HepG2 (cell line): ENCODE data around the gene BCL11B. TPM values are rescaled to one million over a fixed set of nuclear protein-coding genes. Genes with fewer than 3 reads are reported as not detected.

Experiments
- ATAC-seq: fragments of 200-7000 bp; cut with Tn5 transposase; 3 replicates; pipeline ENCODE4 v1.9.1; 2020; ENCODE audit warnings: mild to moderate bottlenecking, moderate library complexity
- BruUV-seq: library from RNA; stranded (reverse); fragments of 400-500 nt; replicated peaks from 2 replicates; lab custom pipeline; 2021; lab: Mats Ljungman, UMichigan
- CTCF ChIA-PET: fragments of 300-600 bp; formaldehyde crosslinking; extraction: SDS; loops from one replicate; lab custom pipeline; 2021; ENCODE audit warnings: low total read pairs, inconsistent platforms, low intra/inter-chr PET ratio; lab: Yijun Ruan, JAX
- POLR2A ChIA-PET: fragments of 350-600 bp; sonication (Branson Sonifier 250); formaldehyde crosslinking; loops from one replicate; lab custom pipeline; 2020; ENCODE audit warnings: antibody characterized with exemption, inconsistent platforms; lab: Yijun Ruan, JAX
- DNase-seq: peaks from one replicate; pipeline ENCODE4 v3.0.0-alpha.2; 2015; ENCODE audit warnings: low spot score
- FAIRE-seq: peaks from 3 replicates; lab custom pipeline; 2011; peaks lifted over from hg19 to GRCh38; lab: Jason Lieb, UNC
- H2AFZ ChIP-seq: one replicate; pipeline ENCODE4 v1.6.1; 2011; ENCODE audit warnings: low read length, inconsistent platforms
- H3K27ac ChIP-seq: fragments of 300-600 bp; 3 replicates; pipeline ENCODE4 v1.8.0; 2011; ENCODE audit warnings: mixed run types, mild to moderate bottlenecking, mixed read lengths, low read length, inconsistent platforms; ENCODE audit not compliant: insufficient read depth; ENCODE audit errors: extremely low read length
- H3K27me3 ChIP-seq, 2 experiments: fragments of 200-600 bp in 1 of 2; 2 replicates in 1 of 2; 3 replicates in 1 of 2; pipeline versions ENCODE4 v1.6.0 to v1.8.0; 2011; ENCODE audit warnings: low read length in 2 of 2, mild to moderate bottlenecking in 2 of 2, moderate library complexity in 2 of 2, inconsistent platforms in 1 of 2; ENCODE audit not compliant: insufficient read depth in 2 of 2, control insufficient read depth in 1 of 2
- H3K36me3 ChIP-seq, 2 experiments: fragments of 200-600 bp in 1 of 2; replicated peaks in 1 of 2; 2 replicates in 1 of 2; 3 replicates in 1 of 2; pipeline versions ENCODE4 v1.5.1 to v1.8.0; 2011; ENCODE audit warnings: low read length in 2 of 2, inconsistent platforms in 1 of 2; ENCODE audit not compliant: insufficient read depth in 2 of 2, control insufficient read depth in 1 of 2
- H3K4me1 ChIP-seq: 2 replicates; pipeline ENCODE4 v1.5.1; 2012; ENCODE audit warnings: low read length, inconsistent platforms; ENCODE audit not compliant: insufficient read depth
- H3K4me2 ChIP-seq: 2 replicates; pipeline ENCODE4 v1.6.0; 2011; ENCODE audit warnings: low read depth, low read length, inconsistent platforms
- H3K4me3 ChIP-seq, 3 experiments: fragments of 200-600 bp in 1 of 3; sonication (generic), shearing (Covaris generic) in 1 of 3; replicated peaks in 1 of 3; 2 replicates each; pipeline ENCODE4 v1.5.1; 2011 to 2016; ENCODE audit warnings: low read length in 3 of 3, inconsistent platforms in 2 of 3, low read depth in 2 of 3, mild to moderate bottlenecking in 2 of 3, control low read depth in 1 of 3, mixed read lengths in 1 of 3; ENCODE audit not compliant: insufficient read depth in 1 of 3
- H3K79me2 ChIP-seq: one replicate; pipeline ENCODE4 v1.6.1; 2011; ENCODE audit warnings: low read length, inconsistent platforms; ENCODE audit not compliant: insufficient read depth
- H3K9ac ChIP-seq: 2 replicates; pipeline ENCODE4 v1.6.0; 2011; ENCODE audit warnings: mild to moderate bottlenecking, low read depth, low read length, inconsistent platforms; ENCODE audit not compliant: insufficient read depth
- H3K9me3 ChIP-seq: 2 replicates; pipeline ENCODE4 v1.5.1; 2012; ENCODE audit warnings: mild to moderate bottlenecking, low read length
- H4K20me1 ChIP-seq: 2 replicates; pipeline ENCODE4 v1.6.0; 2011; ENCODE audit warnings: inconsistent platforms, mild to moderate bottlenecking, low read length, moderate library complexity; ENCODE audit not compliant: insufficient read depth
- FUBP1 ChIP-seq: sonication (generic); formaldehyde crosslinking; IDR thresholded peaks from 2 replicates; pipeline ENCODE4 v1.5.1; 2020; ENCODE audit warnings: missing genetic modification reagents, mild to moderate bottlenecking, borderline replicate concordance
- HOXA9 ChIP-seq: sonication (generic); formaldehyde crosslinking; IDR thresholded peaks from 2 replicates; pipeline ENCODE4 v1.8.1; 2022; ENCODE audit warnings: missing genetic modification reagents, mild to moderate bottlenecking, moderate library complexity, borderline replicate concordance
- RXRB ChIP-seq: IDR thresholded peaks from 2 replicates; pipeline ENCODE4 v1.6.1; 2016; ENCODE audit warnings: borderline replicate concordance, missing genetic modification reagents, missing compliant biosample characterization
- ZBTB3 ChIP-seq: sonication (generic); formaldehyde crosslinking; IDR thresholded peaks from 2 replicates; pipeline ENCODE4 v1.4.0; 2020; ENCODE audit warnings: low read depth, mild to moderate bottlenecking, moderate library complexity, missing genetic modification reagents, borderline replicate concordance
- ZC3H13 ChIP-seq: sonication (generic); formaldehyde crosslinking; IDR thresholded peaks from 2 replicates; pipeline ENCODE4 v1.8.1; 2023; ENCODE audit warnings: mild to moderate bottlenecking, missing genetic modification reagents, moderate library complexity
- ZNF251 ChIP-seq: sonication (generic); formaldehyde crosslinking; IDR thresholded peaks from 2 replicates; pipeline ENCODE4 v1.9.0; 2021; ENCODE audit warnings: mild to moderate bottlenecking, missing genetic modification reagents
- ZNF607 ChIP-seq: sonication (generic); formaldehyde crosslinking; IDR thresholded peaks from 2 replicates; pipeline ENCODE4 v1.5.1; 2020; ENCODE audit warnings: missing genetic modification reagents, mild to moderate bottlenecking, borderline replicate concordance
- ZNF772 ChIP-seq: sonication (generic); formaldehyde crosslinking; IDR thresholded peaks from 2 replicates; pipeline ENCODE4 v1.5.0; 2020; ENCODE audit warnings: mild to moderate bottlenecking, missing genetic modification reagents
- WGBS: methylation state at CpG from one replicate; pipeline ENCODE4 v1.1.6; 2017; ENCODE audit warnings: low lambda C conversion rate; 5-methylcytosine and 5-hydroxymethylcytosine counted together
- in situ Hi-C: cut with HindIII; loops from 2 replicates; pipeline ENCODE4 v1.10.0; 2017; ENCODE audit warnings: low pct_unique_long_range_greater_than_20kb; ENCODE audit not compliant: extremely low pct_ligation_motif_present
- intact Hi-C: fragments of 100-400 bp; cut with micrococcal nuclease; formaldehyde crosslinking; loops from one replicate; pipeline ENCODE4 v1.10.0; 2022; ENCODE audit not compliant: unreplicated experiment
- polyA plus RNA-seq, 8 experiments: library from polyadenylated mRNA; depleted of rRNA in 3 of 8; stranded (reverse) in 7 of 8; unstranded in 1 of 8; fragments of >200 nt; fragmentation: Illumina TruSeq in 4 of 8; extraction: Trizol in 4 of 8; gene quantifications; 2 replicates each; pipeline versions ENCODE4 v1.2.1 to v1.2.3, GENCODE V29; 2011 to 2016; ENCODE audit warnings: low read depth in 4 of 8, missing spikeins in 1 of 8, mixed read lengths in 1 of 8; ENCODE audit not compliant: insufficient read depth in 1 of 8
- total RNA-seq, 5 experiments: library from RNA; depleted of rRNA; stranded (reverse); fragments of >200 nt; fragmentation: Illumina TruSeq; extraction: Trizol; gene quantifications; 2 replicates each; pipeline ENCODE4 v1.2.3, GENCODE V29; 2016; ENCODE audit warnings: low read depth in 1 of 5

The BCL11B gene
- total and polyA plus RNA-seq, 2 of the 13 experiments (the other 11 are each of a cell fraction or from before 2014, with no cell fraction given): not detected

GRCh38 chr14:99137001-99137700 is 134.8 kb downstream of the BCL11B start (continued):
- no peak for TF ChIP-seq FUBP1 (CRISPR knock-in tag)
- TF ChIP-seq, all 625 proteins: peak for 0

- no peak overlapping the region for H3K4me3 ChIP-seq
- no peak overlapping the region for H3K27ac ChIP-seq
- TF ChIP-seq HOXA9 (CRISPR knock-in tag) (no peak), ZC3H13 (CRISPR knock-in tag) (no peak), ZBTB3 (CRISPR knock-in tag) (no peak), RXRB (no peak), ZNF251 (CRISPR knock-in tag) (no peak), ZNF772 (no peak), ZNF607 (CRISPR knock-in tag) (no peak)
- DNase-seq (no peak), ATAC-seq (no peak), FAIRE-seq (no peak)
- POLR2A ChIA-PET: no interaction called here
- intact Hi-C loops (no loop called here), in situ Hi-C loops (no loop called here)
- no peak overlapping the region for H3K9ac ChIP-seq
- H3K79me2 ChIP-seq: no peaks in the 10 kb centered on the region
- WGBS: 26% methylated on average over 7 of the region's 7 CpGs
- no peak overlapping the region for H2AFZ ChIP-seq
- no peaks in the 10 kb centered on the region for H3K4me1 ChIP-seq
- CTCF ChIA-PET: no interaction called here
- no peaks in the 10 kb centered on the region for H3K9me3 ChIP-seq
- H3K27me3 ChIP-seq: peaks cover 8 to 30% of the 10 kb centered on the region in 2 experiments; a peak in 4 of 5 replicates
- BruUV-seq: no TSS peak
- no peaks in the 10 kb centered on the region for H3K36me3 ChIP-seq
- no peaks in the 10 kb centered on the region for H4K20me1 ChIP-seq
- no peak overlapping the region for H3K4me2 ChIP-seq
Measured at GRCh38 chr14:99136401-99136800, 135.6 kb downstream of the BCL11B start.
